Stimulated activated CD8-positive, alpha-beta memory T cell treated with anti-CD3 and anti-CD28 coated beads, Interleukin-7, amount 100 ng/mL, for 1 hour (primary cell): Measurements from ENCODE around the gene VSIG10.
"Not testable (repeated sequence)": the region's sequence is repeated elsewhere in the genome, so short reads cannot be mapped to it uniquely, and the experiment has no call there.

Source experiments
- DNase-seq, 2 donors: peaks; one replicate each; pipeline ENCODE4 v3.0.0-alpha.2; 2020; ENCODE audit warnings: low read depth in 2 of 2

VSIG10 gene

DNA sequence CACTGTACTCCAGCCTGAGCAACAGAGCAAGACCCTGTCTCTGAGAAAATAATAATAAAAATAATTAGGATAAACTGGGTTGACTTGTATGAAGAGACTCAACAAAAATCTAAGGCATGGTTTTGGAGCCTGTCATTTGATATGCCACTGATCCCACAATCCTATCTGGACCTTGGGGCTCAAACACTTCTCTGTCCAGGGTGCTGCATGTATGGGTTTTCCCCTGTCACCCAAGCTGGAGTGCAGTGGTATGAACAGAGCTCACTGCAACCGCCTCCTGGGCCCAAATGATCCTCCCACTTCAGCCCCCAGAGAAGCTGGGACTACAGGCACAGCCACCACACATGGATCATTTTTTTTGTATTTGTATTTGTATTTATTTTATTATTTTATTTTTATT lies 5.3 kb upstream of the VSIG10 start:
- no peak for DNase-seq

- DNase-seq = no peak
Measured at GRCh38 chr12:118107694-118108093, 3.9 kb upstream of the VSIG10 start.

GRCh38 chr12:118107011-118107410 lies 3.2 kb upstream of the VSIG10 start:
- no peak for DNase-seq

- DNase-seq = no peak
Measured at GRCh38 chr12:118103201-118103600, 610 bp downstream of the VSIG10 start.

DNA sequence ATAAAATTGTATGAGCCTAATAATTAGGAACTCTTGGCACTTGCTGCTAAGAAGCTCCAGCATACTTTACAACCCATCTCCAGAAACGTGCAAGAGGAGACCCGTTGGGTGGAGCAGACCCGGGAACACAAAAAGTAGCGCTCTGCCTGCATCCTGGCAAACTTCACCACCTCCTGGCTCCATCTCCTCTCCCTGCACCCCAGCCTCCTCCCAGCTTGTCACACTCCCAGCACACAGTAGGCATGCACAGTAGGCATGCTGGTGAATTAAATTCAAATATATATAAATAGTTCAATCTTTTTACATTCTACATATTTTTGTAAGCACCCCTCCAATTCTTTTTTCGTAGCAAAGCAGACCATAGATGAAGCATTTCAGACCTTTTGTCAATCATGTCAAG lies 1.2 kb downstream of the VSIG10 start:
- DNase-seq = no peak

GRCh38 chr12:118102070-118102469 lies 1.7 kb downstream of the VSIG10 start:
- no peak for DNase-seq

DNA sequence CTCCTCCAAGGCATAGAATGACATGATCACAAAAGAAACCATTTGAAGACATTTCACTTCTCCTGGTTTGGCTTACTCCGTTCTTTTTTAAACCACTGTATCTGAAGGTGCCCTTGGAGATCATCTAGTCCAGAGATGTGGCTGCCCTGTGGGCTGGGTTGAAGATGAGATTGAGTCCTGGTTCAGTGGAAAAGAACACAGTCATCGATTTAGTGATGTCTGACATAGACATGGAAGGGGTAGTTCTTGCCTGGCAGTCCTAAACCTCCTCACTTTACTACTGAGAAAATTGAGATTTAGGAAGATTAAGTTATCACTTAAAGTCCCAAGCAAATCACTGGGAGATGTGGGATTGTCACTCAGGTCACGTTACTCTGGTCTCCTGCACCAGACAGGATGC lies 2.8 kb downstream of the VSIG10 start:
- DNase-seq = no peak

DNA sequence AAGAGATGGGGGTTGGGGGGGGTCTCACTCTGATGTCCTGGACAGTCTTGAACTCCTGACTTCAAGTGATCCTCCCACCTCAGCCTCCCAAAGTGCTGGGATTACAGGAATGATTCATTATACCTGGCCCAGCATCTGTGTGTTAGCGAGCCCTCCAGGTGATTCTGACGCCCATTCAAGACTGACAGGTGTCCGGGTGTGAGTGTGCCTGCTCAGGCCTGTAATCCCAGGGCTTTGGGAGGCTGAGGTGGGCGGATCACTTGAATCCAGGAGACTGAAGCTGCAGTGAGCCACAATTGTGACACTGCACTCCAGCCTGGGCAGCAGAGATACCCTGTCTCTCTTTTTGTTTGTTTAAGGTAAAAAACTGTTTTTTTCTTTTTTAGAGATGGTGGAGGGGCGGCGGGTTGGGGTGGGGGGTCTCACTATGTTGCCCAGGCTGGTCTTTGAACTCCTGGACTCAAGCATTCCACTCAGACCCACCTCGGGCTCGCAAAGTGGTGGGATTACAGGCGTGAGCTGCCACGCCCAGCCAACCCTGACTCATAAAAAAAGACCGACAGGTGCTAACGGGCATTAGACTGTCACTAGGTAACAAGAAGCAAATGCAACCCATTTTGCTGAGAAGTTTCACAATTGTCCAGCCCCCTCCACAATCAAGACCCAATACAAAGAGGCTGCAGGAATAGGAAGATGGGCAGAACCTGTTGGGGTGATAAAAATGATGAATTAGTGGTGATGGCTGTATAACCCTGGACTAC lies 4.7 kb downstream of the VSIG10 start:
- no peak for DNase-seq

GRCh38 chr12:118098401-118098800 lies 5.4 kb downstream of the VSIG10 start:
- no peak for DNase-seq

- no peak for DNase-seq
Measured at GRCh38 chr12:118094039-118094438, 9.8 kb downstream of the VSIG10 start.

GRCh38 chr12:118089782-118090181 lies 14.0 kb downstream of the VSIG10 start:
- no peak for DNase-seq

DNA sequence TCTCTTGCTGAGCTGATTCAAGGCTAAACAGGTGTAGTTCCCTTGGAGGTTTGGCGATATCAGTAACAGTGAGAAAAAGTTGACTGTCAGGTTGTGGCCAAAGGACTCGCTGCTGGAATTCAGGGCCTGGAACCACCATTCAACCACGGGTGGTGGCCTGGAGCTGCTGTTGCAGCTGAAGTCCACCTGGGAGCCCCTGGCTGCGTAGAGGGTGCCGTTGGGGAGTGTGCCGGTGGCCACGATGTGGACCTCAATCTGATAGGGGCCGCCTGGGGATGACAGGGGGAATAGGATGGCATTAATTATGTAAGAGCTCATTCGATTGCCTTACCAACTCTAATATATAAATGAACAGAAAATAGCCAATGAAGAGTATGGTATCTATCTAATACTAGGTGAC lies 21.6 kb downstream of the VSIG10 start:
- no peak for DNase-seq

GRCh38 chr12:118081521-118081920 lies 22.3 kb downstream of the VSIG10 start:
- not testable (repeated sequence) for DNase-seq

- DNase-seq = no peak
Measured at GRCh38 chr12:118073768-118074167, 30.0 kb downstream of the VSIG10 start.

DNA sequence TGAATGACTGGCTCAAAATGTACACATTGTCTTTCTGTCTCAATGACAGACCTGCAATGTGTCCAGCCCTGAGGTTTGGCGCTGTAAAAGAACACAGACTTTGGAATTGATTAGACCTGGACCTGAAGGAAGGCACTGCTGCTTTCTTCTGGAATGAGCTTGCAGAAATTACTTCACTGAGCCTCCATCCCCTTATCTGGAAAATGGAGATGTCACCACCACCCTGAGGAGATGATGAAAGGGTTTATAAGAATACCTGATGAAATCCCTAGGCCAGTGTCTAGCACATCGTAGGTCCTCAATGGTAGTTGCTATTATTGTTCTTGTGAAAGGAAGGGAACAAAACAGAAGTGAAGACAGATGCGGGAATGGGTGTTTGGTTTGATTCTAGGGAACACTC lies 33.2 kb downstream of the VSIG10 start:
- DNase-seq = no peak

DNA sequence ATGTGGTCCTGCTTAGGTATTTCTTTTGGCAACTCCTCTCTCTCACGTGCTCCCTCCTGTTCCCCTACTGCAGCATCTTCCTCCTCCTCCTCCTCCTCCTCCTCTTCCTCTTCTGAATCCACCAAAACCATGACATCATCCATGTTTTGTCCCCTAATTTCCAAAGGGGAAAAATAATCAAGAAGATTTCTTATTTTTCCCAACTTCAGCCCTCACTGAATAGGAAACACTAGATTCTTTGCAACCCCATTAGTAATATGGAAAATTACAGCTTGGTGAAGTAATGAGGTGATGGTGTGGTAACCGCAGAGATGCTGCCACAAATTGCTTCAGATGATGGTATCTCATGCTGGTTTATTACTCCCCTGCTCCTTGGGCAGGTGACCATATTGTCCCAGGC lies 35.4 kb downstream of the VSIG10 start:
- DNase-seq = no peak

- no peak for DNase-seq
Measured at GRCh38 chr12:118065380-118065779, 38.4 kb downstream of the VSIG10 start.

- DNase-seq = no peak
Measured at GRCh38 chr12:118064608-118065007, 39.2 kb downstream of the VSIG10 start.

DNA sequence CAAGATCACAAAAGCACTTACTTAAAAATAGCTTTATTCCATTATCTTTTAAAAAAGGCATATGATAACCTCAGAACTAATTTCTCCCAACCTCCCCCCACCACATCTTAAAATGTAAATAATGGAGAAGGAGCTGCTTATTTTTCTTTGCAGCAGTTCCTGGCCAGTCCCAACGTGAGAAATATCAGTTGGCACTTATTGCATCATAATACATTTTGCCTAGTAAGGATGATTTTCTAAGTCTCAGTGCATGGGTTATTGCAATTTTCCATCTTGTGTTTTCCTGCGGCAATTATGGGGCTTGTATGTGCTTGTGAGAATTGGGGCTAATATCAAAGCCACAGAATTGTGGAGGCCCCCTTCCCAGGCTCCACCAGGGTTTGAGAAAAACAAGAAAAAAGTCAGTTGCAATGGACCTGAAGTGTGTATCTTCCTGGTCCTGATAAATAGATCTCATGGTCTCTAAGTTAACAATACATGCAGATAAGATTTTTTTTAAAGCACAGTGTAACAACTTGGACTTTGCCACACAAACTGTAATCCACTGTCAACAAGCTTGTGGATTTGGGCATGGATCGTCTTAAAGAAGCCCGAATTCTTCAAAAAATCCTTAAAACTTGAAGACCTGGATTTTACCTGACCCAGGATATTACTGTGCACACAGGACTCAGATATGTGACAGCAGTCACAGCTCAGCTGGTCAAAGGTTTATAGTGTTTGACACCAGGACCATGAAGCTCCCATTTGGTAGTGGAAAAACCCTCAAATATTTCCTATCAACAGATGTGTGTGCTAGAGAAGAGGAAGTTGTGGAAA lies 40.0 kb downstream of the VSIG10 start:
- no peak for DNase-seq

DNA sequence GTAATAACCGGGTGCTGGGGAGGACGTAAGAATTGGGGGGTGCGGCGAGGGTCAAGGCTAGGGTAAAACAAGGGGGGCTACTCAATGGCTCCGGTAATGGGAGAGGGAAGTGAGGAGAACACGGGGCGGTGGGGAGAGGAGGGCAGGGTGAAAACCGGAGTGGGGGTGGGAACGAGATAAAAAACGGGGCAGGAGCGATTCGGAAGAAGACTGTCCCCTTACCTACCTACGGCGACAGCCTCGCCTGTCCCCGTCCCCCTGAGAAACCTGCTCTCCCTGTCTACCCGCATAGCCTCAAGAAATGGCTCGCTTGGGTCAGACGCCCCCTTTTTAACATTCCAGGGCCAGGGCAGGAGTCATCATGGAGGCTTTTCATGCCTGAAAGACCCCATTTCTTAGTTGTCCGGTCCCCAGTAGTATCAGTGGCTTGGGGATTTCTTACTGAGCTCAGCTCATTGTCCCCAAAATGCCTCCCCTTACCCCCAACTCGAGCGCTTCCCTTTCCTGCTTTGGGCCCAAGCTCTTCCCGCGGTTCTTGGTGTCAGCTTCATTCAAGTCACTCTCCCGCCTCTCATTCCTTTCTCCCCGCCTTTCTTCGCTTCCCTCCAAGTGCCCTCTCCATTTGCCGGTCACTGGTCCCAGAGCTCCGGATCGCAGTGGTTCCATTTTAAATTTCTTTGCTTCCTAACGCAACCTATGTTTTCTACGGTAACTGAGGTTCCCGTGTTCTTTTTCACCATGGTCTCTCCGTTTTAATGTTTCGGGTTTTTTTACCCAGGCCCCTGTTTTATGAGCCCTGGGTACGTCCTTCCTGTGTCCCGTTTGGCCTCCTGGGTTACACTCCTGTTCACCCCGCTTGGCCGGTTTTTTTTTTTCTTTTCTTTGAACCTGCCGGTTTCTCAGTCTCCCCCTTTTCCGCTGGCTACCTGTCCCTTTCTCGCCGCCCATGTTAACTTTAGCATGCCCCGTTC lies 41.7 kb downstream of the VSIG10 start:
- DNase-seq = no peak

- DNase-seq = peak; percentile 27 to 39
Measured at GRCh38 chr12:118061011-118061872, 42.6 kb downstream of the VSIG10 start, which contains the start of gene WSB2. Gene WSB2 (minus strand): TSS chr12:118061179. CDS start chr12:118061048, 131 bp downstream.
